ENCODE data around the gene RGL3. TPM values are rescaled to one million over a fixed set of nuclear protein-coding genes. Genes with fewer than 3 reads are reported as not detected.

RGL3 gene
- total RNA-seq, 1 donor from 2014 or later = 44.8 TPM

GRCh38 chr19:11405846-11406643 is 13.1 kb downstream of the RGL3 start:
- Mint-ChIP-seq H3K27ac (no peak overlapping the region), H3K36me3 (no peaks in the 10 kb centered on the region), H3K4me1 (ENCODE audit: unreplicated experiment) (peaks cover 7% of the 10 kb centered on the region), H3K9me3 (no peaks in the 10 kb centered on the region), H3K4me3 (no peak overlapping the region), H3K27me3 (no peaks in the 10 kb centered on the region)
- DNase-seq (ENCODE audit: extremely low spot score, unreplicated experiment) = no peak
- TF ChIP-seq CTCF (conservative IDR thresholded peaks at IDR 0.05) = no peak

- Mint-ChIP-seq H3K36me3 (no peaks in the 10 kb centered on the region), H3K27ac (peak overlapping the region; percentile 50), H3K4me3 (no peak overlapping the region), H3K27me3 (no peaks in the 10 kb centered on the region), H3K9me3 (no peaks in the 10 kb centered on the region), H3K4me1 (ENCODE audit: unreplicated experiment) (peaks cover 7% of the 10 kb centered on the region)
- no peak for DNase-seq (ENCODE audit: extremely low spot score, unreplicated experiment)
- TF ChIP-seq CTCF (conservative IDR thresholded peaks at IDR 0.05) = no peak
These were observed 14.4 kb downstream of the RGL3 start for GRCh38 chr19:11404588-11405222.

GRCh38 chr19:11401808-11402543 is 17.1 kb downstream of the RGL3 start:
- Mint-ChIP-seq H3K4me1 (ENCODE audit: unreplicated experiment) (peaks cover 7% of the 10 kb centered on the region), H3K36me3 (no peaks in the 10 kb centered on the region), H3K4me3 (no peak overlapping the region), H3K27ac (no peak overlapping the region), H3K9me3 (no peaks in the 10 kb centered on the region), H3K27me3 (no peaks in the 10 kb centered on the region)
- no peak for TF ChIP-seq CTCF (conservative IDR thresholded peaks at IDR 0.05)
- no peak for DNase-seq (ENCODE audit: extremely low spot score, unreplicated experiment)

- H3K27me3 Mint-ChIP-seq = no peaks in the 10 kb centered on the region
- no peaks in the 10 kb centered on the region for H3K36me3 Mint-ChIP-seq
- no peak for TF ChIP-seq CTCF (conservative IDR thresholded peaks at IDR 0.05)
- no peak overlapping the region for H3K27ac Mint-ChIP-seq
- DNase-seq (ENCODE audit: extremely low spot score, unreplicated experiment) = no peak
- no peaks in the 10 kb centered on the region for H3K9me3 Mint-ChIP-seq
- H3K4me1 Mint-ChIP-seq (ENCODE audit: unreplicated experiment) = peaks cover 7% of the 10 kb centered on the region
- no peak overlapping the region for H3K4me3 Mint-ChIP-seq
These were observed 18.3 kb downstream of the RGL3 start for GRCh38 chr19:11400798-11401197.

- peaks cover 5% of the 10 kb centered on the region for H3K36me3 Mint-ChIP-seq
- no peak for TF ChIP-seq CTCF (conservative IDR thresholded peaks at IDR 0.05)
- peaks cover 2% of the 10 kb centered on the region for H3K4me1 Mint-ChIP-seq (ENCODE audit: unreplicated experiment)
- no peaks in the 10 kb centered on the region for H3K9me3 Mint-ChIP-seq
- no peak overlapping the region for H3K4me3 Mint-ChIP-seq
- H3K27ac Mint-ChIP-seq = no peak overlapping the region
- H3K27me3 Mint-ChIP-seq = peaks cover 4% of the 10 kb centered on the region
- no peak for DNase-seq (ENCODE audit: extremely low spot score, unreplicated experiment)
These were observed 19.4 kb downstream of the RGL3 start for GRCh38 chr19:11399667-11400066.

Data from type B pancreatic cell (in vitro differentiated cells).